HUDEP-2 (cell line): Measurements from ENCODE around the gene BCORL1.

Experiments
- DNase-seq, 76 experiments: peaks; one replicate each; lab custom pipeline; 2025; ENCODE audit not compliant: unreplicated experiment in 76 of 76; lab: John Stamatoyannopoulos, UW

BCORL1 gene

GRCh38 chrX:129982300-129983251 lies at the start of gene BCORL1:
TSS of gene BCORL1 (plus strand) at chrX:129982635. CDS start at chrX:130005232, 22,597 bp downstream.
- DNase-seq, result peak; percentile 1 to 89 (median 78)

- DNase-seq, result peak in 51 of 76 experiments; percentile 0 to 49 (median 19)
These were observed 49.6 kb upstream of the BCORL1 start for GRCh38 chrX:129932821-129933321.

- no peak for DNase-seq
These were observed 48.7 kb upstream of the BCORL1 start for GRCh38 chrX:129933700-129934099.

DNA sequence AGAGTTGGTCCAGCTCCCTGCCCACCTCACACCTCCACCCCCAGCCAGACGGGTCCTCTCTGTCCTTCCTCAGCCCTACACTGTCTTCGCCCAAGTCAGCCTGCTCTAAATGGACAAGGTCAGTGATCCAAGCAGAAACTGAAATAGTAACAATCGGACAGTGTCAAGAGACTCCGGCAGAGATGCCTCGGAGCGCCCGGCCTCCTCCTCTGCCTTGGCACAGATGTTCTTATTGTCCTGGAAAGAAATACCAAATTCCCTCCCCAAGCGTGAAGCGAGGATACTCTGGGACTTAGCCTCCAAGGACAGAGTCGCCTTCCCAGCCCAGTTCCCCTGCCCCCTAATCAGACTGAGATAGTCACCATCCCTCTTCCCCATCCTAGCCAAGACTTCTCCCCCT lies 48.0 kb upstream of the BCORL1 start:
- DNase-seq, result no peak

GRCh38 chrX:129934952-129935351 lies 47.5 kb upstream of the BCORL1 start:
- DNase-seq, result no peak

GRCh38 chrX:129938081-129938480 lies 44.4 kb upstream of the BCORL1 start:
- DNase-seq, result no peak

DNA sequence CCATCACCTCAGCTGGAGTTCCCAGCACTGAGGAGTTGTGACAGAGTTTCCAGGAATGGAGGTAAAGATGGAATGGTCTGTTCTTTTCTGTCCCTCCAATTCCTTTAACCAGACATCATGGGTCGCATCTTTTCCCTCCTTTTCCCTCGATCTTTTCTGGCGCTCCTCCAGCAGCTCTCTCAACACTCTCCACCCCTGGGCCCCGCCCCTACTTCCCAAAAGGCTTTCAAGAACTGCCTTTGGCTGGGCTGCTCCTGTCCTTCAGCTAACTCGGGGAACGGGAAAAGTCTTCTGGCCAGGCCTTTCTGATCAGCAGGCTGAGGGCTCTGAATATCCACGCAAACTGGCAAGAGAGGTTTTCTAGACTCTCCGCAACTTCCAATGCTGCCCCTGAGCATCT lies 42.4 kb upstream of the BCORL1 start:
- DNase-seq, result no peak

- DNase-seq, result no peak
These were observed 41.7 kb upstream of the BCORL1 start for GRCh38 chrX:129940721-129941120.

DNA sequence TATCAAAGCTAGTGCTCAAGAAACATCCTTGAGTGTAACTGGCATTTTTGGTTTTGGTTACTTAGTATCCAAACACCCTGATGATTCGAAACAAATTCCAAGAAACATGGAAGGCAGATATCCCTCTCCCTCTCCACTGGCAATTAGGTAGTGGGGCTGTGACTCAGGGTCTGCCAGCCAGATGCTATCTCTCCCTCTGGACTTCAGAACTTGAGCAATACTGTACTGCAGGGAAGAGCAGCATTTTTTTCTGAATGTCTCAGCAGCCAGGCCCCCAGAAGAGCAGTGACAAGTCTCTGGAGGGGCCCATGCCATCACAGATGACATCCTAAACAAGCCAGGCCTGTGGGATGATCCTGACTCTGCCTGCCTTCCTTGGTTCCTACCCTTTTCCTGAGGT lies 37.3 kb upstream of the BCORL1 start:
- no peak for DNase-seq

DNA sequence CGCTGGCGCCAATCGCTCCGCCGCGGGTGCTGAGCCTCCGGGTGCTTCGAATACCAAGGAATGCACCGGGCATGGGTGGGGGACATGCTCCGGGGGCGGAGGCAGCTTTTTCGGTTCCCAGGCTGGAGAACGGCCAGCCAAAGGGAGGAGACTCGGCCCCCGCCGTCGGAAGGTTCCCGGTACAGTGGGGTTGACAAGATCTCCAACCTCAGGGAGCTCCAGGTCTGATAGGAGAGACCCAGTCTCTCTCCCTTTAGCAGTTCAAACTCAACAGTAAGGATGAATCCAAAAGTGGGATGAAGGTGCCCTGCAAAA lies 29.1 kb upstream of the BCORL1 start:
- DNase-seq, result peak in 7 of 76 experiments; percentile 0 to 11 (median 1)

GRCh38 chrX:129953881-129954280 lies 28.6 kb upstream of the BCORL1 start:
- no peak for DNase-seq

DNA sequence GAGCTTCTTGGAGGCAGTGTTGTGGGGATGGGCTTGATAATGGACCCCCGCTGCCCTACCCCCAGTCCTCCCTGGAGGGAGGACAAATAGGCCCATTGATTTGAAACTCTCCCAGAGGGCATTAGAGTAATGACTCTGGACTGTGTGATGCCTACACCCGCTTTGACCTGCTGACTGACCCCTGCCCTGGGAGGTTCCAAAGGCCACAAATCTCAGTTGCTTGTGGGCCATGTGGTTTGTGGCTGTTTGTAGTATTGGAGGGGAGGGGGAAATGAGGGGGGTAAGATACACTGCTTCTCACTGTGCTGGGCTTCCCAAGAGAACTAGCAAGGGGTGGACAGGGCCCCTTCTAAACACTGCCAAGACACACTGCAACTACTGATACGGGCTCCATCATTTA lies 27.6 kb upstream of the BCORL1 start:
- DNase-seq, result no peak

- DNase-seq, result no peak
These were observed 26.8 kb upstream of the BCORL1 start for GRCh38 chrX:129955682-129956081.

DNA sequence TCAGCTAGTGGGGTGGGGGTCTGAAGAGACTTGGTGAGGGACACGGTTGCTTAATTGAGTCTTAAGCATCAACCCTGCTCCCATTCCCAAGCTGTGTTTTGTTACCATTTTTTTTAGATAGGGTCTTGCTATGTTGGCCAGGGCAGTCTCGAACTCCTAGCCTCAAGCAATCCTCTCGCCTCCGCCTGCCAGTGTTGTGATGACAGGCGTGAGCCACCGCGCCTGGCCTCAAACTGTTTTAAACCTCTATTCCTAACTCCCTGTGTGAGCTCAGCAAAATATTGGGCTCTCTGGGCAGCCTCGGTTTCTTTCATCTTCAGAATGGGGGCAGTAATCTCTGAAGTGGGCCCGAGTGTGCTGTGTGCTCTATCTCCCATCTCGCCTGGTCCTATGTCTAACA lies 26.3 kb upstream of the BCORL1 start:
- no peak for DNase-seq

- DNase-seq, result no peak
These were observed 25.7 kb upstream of the BCORL1 start for GRCh38 chrX:129956765-129957164.

GRCh38 chrX:129957241-129958082 lies 25.0 kb upstream of the BCORL1 start:
- DNase-seq, result peak in 73 of 76 experiments; percentile 2 to 70 (median 44)

DNA sequence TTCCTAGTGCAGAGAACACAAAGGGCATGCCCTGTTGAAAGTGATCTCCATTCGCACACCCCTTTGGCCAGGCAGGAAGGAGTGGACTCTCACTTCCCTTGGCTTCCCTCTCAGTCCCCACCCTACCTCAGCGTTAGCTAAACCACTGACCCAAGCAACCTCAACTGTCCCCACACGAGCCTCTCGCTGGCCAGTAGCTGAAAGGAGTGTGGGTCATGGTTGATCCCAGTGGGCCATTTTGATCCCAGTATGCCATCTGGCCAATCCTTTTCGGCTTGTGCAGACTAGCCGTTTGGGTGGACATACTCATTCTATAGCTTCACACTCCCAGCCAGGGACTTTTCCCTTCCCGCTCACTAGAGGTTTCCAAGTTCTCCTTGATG lies 24.4 kb upstream of the BCORL1 start:
- DNase-seq, result no peak

- no peak for DNase-seq
These were observed 23.5 kb upstream of the BCORL1 start for GRCh38 chrX:129958814-129959492.

- DNase-seq, result no peak
These were observed 23.0 kb upstream of the BCORL1 start for GRCh38 chrX:129959493-129959832.

DNA sequence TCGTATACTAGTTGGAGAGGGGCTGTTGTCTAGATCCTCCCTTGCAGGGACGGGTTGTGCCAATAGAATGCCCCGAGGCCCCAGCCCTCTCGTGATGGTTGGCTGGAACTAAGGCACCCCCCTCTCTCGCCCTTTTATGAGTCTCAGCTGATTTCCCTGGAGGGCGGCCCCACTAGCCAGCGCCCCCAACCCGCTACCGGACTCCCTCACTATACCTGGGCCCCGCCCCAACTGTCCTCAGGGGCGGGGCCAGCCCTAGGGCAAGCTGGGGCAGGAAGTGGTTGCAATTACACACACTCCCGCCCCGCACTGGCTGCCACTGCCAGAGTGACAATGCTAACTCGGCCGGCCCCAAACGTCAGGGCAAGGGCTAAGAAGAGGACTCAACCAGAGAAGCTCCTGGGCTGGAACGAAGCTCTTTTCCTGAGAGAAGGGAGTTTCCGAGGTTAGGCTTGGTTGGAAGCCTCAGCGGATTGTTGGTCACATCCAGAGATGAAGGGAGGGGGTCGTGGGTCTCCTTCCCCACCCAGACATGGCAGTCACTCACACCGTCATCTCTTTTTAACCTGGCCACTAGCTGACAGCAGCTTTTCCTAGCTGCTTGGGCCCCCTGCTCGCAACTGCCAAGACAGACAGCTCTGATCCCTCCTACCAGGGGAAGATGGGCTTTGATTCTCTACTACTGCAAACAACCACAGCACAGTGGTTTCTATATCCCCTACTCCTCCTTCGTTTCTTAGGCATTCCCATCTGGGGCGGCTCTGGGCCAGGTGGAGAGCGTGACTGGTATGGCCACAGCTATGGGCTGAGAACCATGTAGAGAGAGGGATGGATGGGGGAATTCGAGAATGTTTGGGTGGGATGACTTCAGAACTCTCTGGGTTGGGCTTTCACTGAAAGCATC lies 21.0 kb upstream of the BCORL1 start:
- peak in 70 of 76 experiments; percentile 3 to 67 (median 43) for DNase-seq
